A549 treated with Hydrocortisone at 1 μM for 4 hours (cell line): ENCODE measurements around the gene ADRA2A. TPM values are rescaled to one million over a fixed set of nuclear protein-coding genes. Genes with fewer than 3 reads are reported as not detected.

Experiments used
- total RNA-seq: library from RNA; stranded (reverse); fragments of 200-300 nt; extraction: Qiagen RNA extraction; gene quantifications from 5 replicates; pipeline ENCODE4 v1.2.3, GENCODE V29; 2022

Gene ADRA2A
- total RNA-seq: 0.06 to 0.11 TPM (median 0.07 TPM) in 4 of 5 replicates, not detected in the other

DNA sequence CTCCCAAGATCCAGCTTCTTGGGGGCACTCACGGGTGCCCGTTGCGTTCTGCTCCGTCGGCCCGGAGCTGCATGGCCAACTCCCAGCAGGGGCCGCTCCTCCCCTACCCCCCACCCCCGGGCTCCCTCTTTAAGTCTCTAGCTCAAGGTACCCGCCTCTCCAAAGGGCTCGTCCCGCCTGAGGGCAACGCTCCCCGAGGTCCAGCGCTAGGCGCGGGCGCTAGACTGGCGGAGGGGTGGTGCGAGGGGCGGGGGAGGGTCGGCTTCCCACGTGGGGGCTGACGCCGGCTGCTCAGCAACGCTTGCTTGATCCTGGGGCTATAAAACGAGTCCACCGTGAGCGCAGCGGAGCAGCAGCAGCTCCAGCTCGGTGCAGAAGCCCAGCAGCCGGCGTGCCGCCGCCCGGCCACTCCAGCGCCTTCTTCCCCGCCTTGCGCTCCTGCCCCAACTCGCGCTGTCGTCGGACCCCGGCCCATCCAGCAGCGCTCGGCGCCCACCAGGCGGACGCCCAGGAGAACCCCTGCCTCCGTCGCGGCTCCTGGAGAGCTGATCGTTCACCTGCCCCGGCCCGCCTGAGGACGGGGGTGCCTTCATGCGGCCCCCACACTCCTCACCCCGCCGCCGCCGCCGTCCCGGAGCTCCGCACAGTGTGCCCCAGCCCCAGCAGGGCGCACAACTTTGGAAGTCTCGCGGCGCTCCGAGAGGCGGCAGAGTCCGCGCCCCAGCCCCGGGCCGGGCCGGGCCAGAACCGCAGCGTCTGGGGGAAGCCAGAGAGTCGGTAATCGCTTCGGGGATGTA lies at the start of gene ADRA2A:
ADRA2A (plus strand) TSS at position 348 of the 797 bp plus-strand sequence. CDS start 968 bp downstream, outside the sequence.

Other genes with a start within 250 kb of the ADRA2A start
- gene PDCD4, start 205.1 kb upstream of the ADRA2A start, total RNA-seq: 26.6 to 35.0 TPM (median 31.0 TPM) in 5 replicates
- 31.8 to 37.4 TPM (median 34.3 TPM) in 5 replicates for gene BBIP1, start 157.8 kb upstream of the ADRA2A start, total RNA-seq
- 13.5 to 24.4 TPM (median 20.0 TPM) in 5 replicates for gene SHOC2, start 157.4 kb upstream of the ADRA2A start, total RNA-seq